Fibroblast of lung (primary cell): ENCODE results near the gene CMSS1. TPM values are rescaled to one million over a fixed set of nuclear protein-coding genes. Genes with fewer than 3 reads are reported as not detected.

Experiments
- DNase-seq, 2 donors: peaks; one replicate each; pipeline versions ENCODE4 v3.0.0 to v3.0.0-alpha.2; 2010; ENCODE audit warnings: low read depth in 2 of 2
- H2AFZ ChIP-seq: 2 replicates; pipeline ENCODE4 v1.5.1; 2012; ENCODE audit warnings: low read length, control low read depth, inconsistent platforms
- H3K27ac ChIP-seq: 2 replicates; pipeline ENCODE4 v1.5.1; 2011; ENCODE audit warnings: low read length, control low read depth; ENCODE audit not compliant: insufficient read depth
- H3K27me3 ChIP-seq: 2 replicates; pipeline ENCODE4 v1.5.1; 2011; ENCODE audit warnings: mild to moderate bottlenecking, low read length; ENCODE audit not compliant: control insufficient read depth, insufficient read depth
- H3K36me3 ChIP-seq: 2 replicates; pipeline ENCODE4 v1.5.1; 2011; ENCODE audit warnings: low read length; ENCODE audit not compliant: control insufficient read depth, insufficient read depth
- H3K4me1 ChIP-seq: 2 replicates; pipeline ENCODE4 v1.5.1; 2011; ENCODE audit warnings: low read length; ENCODE audit not compliant: control insufficient read depth, insufficient read depth; ENCODE audit errors: extremely low read depth
- H3K4me2 ChIP-seq: 2 replicates; pipeline ENCODE4 v1.5.1; 2011; ENCODE audit warnings: low read length, control low read depth; ENCODE audit not compliant: insufficient read depth; ENCODE audit errors: extremely low read depth
- H3K4me3 ChIP-seq, 4 experiments: fragments of 200-600 bp in 1 of 4; sonication (generic) in 1 of 4; replicated peaks in 1 of 4; 2 replicates each; pipeline ENCODE4 v1.5.1; 2011 to 2016; ENCODE audit warnings: low read length in 4 of 4, low read depth in 3 of 4, mild to moderate bottlenecking in 3 of 4, control low read depth in 2 of 4, inconsistent platforms in 1 of 4, mixed read lengths in 1 of 4; ENCODE audit not compliant: insufficient read depth in 1 of 4; ENCODE audit errors: control extremely low read depth in 1 of 4
- H3K79me2 ChIP-seq: 2 replicates; pipeline ENCODE4 v1.5.1; 2012; ENCODE audit warnings: mild to moderate bottlenecking, low read length, inconsistent platforms; ENCODE audit not compliant: control insufficient read depth, insufficient read depth
- H3K9ac ChIP-seq: 2 replicates; pipeline ENCODE4 v1.5.1; 2011; ENCODE audit warnings: mild to moderate bottlenecking, low read length, control low read depth; ENCODE audit not compliant: insufficient read depth
- H3K9me3 ChIP-seq: 2 replicates; pipeline ENCODE4 v1.5.1; 2012; ENCODE audit warnings: low read depth, low read length; ENCODE audit not compliant: control insufficient read depth, insufficient read depth
- H4K20me1 ChIP-seq: 2 replicates; pipeline ENCODE4 v1.5.1; 2011; ENCODE audit warnings: low read length; ENCODE audit not compliant: control insufficient read depth, insufficient read depth; ENCODE audit errors: extremely low read depth
- EZH2 ChIP-seq: IDR thresholded peaks from 2 replicates; pipeline ENCODE4 v1.5.1; 2012; ENCODE audit warnings: low read length, control low read depth, mild to moderate bottlenecking; ENCODE audit errors: missing control alignments
- polyA plus RNA-seq, 2 donors: library from polyadenylated mRNA; depleted of rRNA in 1 of 2; stranded (reverse) in 1 of 2; unstranded in 1 of 2; fragments of >200 nt; gene quantifications; 2 replicates each; pipeline ENCODE4 v1.2.1, GENCODE V29; 2011 to 2012; ENCODE audit warnings: missing spikeins in 1 of 2
- total RNA-seq: library from RNA; depleted of rRNA; stranded (reverse); fragments of >200 nt; gene quantifications from 2 replicates; pipeline ENCODE4 v1.2.1, GENCODE V29; 2014
- TF ChIP-seq, protein P1 (sequence below), 2 donors: IDR thresholded peaks in 1 of 2; conservative IDR thresholded peaks in 1 of 2; 1 replicate in 1 of 2; 2 replicates in 1 of 2; pipeline ENCODE4 v1.5.1; 2011 to 2012; ENCODE audit warnings: low read length in 2 of 2, control low read depth in 1 of 2, inconsistent platforms in 1 of 2, low read depth in 1 of 2, mild to moderate bottlenecking in 1 of 2

The CMSS1 gene
- total and polyA plus RNA-seq, 2 donors (not counting 1 experiment from before 2014, with no cell fraction given): 6.9 to 13.2 TPM

DNA sequence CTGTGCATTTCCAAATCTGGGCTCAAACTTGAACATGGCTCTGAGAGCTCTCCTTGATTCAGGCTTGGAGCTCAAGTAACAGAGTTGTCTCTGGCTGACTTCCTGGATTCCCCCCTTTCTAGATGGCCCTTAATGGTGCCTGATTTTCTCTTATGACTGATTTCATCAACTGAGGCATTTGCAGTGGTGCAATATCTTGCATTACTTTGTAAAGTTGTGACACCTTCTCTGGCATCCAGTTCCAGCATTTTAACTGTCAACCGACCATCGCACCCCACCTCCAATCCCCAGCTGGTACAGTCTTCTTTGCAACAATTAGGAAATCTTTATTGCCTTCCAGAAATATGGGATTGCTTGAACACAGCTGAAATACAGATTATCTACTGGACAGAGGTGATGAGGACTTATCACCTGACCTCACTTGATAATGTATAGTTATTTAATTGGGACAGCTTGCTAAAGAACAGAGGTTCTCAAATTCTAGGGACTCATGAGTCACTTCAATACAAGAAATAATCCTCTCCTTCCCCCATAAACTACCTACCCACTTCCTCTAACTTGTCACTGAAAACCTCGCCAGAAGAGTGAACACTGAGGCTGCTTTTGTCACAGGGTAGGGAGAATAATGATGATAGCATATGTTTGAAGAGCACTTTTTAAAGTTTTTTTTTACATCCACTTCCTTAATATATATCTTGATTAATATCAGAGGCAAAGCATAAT is 254.8 kb downstream of the CMSS1 start:
- Histone ChIP-seq H3K9ac (no peak overlapping the region), H3K4me3 (no peak overlapping the region), H3K9me3 (no peaks in the 10 kb centered on the region), H2AFZ (no peak overlapping the region), H3K27me3 (no peaks in the 10 kb centered on the region), H3K36me3 (no peaks in the 10 kb centered on the region), H4K20me1 (no peaks in the 10 kb centered on the region), H3K4me2 (no peak overlapping the region), H3K27ac (no peak overlapping the region), H3K4me1 (peaks cover 16% of the 10 kb centered on the region), H3K79me2 (no peaks in the 10 kb centered on the region)
- peak in 1 of 2 donors; percentile 63 for DNase-seq
- TF ChIP-seq EZH2: no peak
- TF ChIP-seq, protein P1, sequence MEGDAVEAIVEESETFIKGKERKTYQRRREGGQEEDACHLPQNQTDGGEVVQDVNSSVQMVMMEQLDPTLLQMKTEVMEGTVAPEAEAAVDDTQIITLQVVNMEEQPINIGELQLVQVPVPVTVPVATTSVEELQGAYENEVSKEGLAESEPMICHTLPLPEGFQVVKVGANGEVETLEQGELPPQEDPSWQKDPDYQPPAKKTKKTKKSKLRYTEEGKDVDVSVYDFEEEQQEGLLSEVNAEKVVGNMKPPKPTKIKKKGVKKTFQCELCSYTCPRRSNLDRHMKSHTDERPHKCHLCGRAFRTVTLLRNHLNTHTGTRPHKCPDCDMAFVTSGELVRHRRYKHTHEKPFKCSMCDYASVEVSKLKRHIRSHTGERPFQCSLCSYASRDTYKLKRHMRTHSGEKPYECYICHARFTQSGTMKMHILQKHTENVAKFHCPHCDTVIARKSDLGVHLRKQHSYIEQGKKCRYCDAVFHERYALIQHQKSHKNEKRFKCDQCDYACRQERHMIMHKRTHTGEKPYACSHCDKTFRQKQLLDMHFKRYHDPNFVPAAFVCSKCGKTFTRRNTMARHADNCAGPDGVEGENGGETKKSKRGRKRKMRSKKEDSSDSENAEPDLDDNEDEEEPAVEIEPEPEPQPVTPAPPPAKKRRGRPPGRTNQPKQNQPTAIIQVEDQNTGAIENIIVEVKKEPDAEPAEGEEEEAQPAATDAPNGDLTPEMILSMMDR (conservative IDR thresholded peaks at IDR 0.05 in 1 of 2, IDR thresholded peaks at IDR 0.05 in 1 of 2; ENCODE audit: low read depth in 1 of 2, low read length in 2 of 2): no peak

DNA sequence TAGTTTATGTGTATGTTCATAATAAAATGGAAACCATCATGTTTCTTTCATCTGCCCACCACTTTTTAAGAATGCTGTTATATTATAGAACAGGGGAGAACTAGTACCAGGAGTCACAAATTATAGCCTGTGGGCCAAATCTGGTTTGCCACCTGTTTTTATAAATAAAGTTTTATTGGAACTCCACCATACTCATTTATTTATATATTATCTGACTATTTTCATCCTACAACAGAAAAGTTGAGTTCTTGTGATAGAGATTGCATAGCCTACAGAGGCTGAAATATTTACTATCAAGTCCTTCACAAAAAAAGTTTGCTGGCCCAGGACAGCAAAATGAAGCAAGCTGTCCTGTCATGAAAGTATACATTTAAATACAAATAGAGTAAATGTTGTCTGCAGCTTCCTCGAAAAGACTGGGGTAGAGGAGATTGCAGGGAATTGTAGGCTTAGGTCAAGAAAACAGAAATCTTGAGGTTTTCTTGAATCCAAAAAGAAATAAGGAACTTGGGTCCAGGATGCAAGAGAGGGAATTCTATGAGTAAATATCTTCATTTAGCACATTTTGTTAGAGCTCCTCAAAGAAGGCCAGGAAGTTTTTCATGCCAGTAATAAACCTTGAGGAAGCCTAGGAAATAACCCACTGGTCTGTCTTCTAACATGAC is 255.5 kb downstream of the CMSS1 start:
- peak overlapping the region; percentile 38 for H2AFZ ChIP-seq
- TF ChIP-seq, protein P1 (conservative IDR thresholded peaks at IDR 0.05 in 1 of 2, IDR thresholded peaks at IDR 0.05 in 1 of 2; ENCODE audit: low read depth in 1 of 2, low read length in 2 of 2): no peak
- TF ChIP-seq EZH2: no peak
- H3K9me3 ChIP-seq: no peaks in the 10 kb centered on the region
- DNase-seq: no peak
- H3K36me3 ChIP-seq: no peaks in the 10 kb centered on the region
- peak overlapping the region in 1 of 4 experiments; percentile 5 for H3K4me3 ChIP-seq
- H3K4me2 ChIP-seq: peak overlapping the region; percentile 59
- H3K4me1 ChIP-seq: peaks cover 16% of the 10 kb centered on the region
- peak overlapping the region; percentile 89 for H3K27ac ChIP-seq
- peak overlapping the region; percentile 51 for H3K9ac ChIP-seq
- H3K27me3 ChIP-seq: no peaks in the 10 kb centered on the region
- H3K79me2 ChIP-seq: no peaks in the 10 kb centered on the region
- H4K20me1 ChIP-seq: no peaks in the 10 kb centered on the region

DNA sequence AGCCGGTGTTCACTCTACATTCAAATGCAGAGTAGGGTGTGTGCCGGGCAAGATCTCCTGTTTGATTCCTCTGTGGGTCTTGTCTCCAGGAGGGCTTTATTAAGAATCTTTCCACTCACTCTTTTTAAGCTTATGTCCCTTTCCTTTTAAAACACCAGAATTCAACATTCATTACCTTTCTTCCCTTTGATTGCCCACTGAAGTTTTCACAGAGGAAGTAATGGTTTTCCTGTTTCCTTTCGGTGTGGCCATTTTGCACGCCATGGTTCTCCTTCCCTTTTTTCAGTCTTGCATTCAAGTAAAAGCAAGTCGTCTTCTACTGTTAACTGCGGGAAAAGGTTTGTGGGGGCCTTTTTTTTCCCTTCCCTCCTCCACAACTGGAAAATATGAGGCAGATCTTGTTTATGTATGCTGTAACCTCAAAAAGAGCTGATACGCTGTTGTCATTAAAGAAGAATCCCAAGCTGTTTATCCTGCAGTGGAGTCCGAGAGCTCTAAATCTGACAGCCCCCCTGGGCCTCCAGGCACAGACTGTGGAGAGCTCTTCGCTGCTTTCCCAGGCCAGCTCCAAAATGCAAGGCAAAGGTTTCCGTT is 256.1 kb downstream of the CMSS1 start:
- Histone ChIP-seq H3K36me3 (no peaks in the 10 kb centered on the region), H3K4me3 (peak overlapping the region in 3 of 4 experiments; percentile 1 to 20 (median 5)), H3K9ac (peak overlapping the region; percentile 51), H3K9me3 (no peaks in the 10 kb centered on the region), H3K4me2 (peak overlapping the region; percentile 59), H3K27ac (peak overlapping the region; percentile 89), H3K79me2 (no peaks in the 10 kb centered on the region), H3K27me3 (no peaks in the 10 kb centered on the region), H3K4me1 (peaks cover 15% of the 10 kb centered on the region), H4K20me1 (no peaks in the 10 kb centered on the region), H2AFZ (peak overlapping the region; percentile 38)
- DNase-seq: peak; percentile 84 to 91
- TF ChIP-seq, protein P1 (conservative IDR thresholded peaks at IDR 0.05 in 1 of 2, IDR thresholded peaks at IDR 0.05 in 1 of 2; ENCODE audit: low read depth in 1 of 2, low read length in 2 of 2): no peak
- no peak for TF ChIP-seq EZH2
